Suppressor macrophage treated with lipopolysaccharide for 4 hours (primary cell): ENCODE measurements around the gene DRGX.

Source experiments
- DNase-seq: peaks from one replicate; pipeline ENCODE4 v3.0.0-alpha.2; 2020

Gene DRGX

GRCh38 chr10:49334964-49335363, 60.9 kb downstream of the DRGX start:
- DNase-seq = no peak

DNA sequence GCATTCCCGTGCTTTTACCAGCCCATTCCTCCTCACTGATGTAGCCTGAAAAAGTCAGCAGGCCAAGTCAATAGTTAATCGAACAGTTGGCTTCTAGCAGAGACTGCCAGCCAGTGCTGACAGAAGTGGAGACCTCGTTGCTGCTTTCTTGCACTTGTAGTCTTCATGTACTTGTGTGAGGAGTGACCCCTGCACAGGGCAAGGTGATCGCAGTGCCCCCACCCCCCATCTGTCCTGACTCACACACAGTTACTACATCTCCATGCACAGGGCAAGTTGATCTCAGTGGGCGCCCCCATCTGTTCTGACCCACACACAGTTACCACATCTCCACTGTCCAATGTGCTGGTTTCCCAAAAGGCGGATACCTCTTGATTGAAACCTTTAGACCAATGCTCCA, 62.7 kb downstream of the DRGX start:
- no peak for DNase-seq

DNA sequence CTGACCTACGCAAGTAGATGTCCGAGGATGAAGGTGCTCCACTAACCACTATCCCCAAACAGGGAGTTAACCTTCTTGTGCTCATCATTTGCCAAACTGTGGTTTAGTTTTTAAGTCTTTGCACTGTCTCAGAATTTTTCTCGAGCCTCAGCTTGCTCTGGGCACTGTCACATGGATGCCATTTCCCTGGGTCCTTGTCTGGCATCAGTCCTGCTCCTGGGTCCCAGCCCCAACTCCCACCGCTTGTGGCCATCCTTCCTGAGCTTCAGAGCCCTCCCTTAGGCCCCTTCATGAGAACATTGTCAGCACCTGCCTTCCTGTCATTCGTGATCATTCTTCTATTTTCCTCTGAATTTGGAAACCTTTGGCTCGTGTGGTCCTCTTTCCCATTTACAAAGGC, 63.1 kb downstream of the DRGX start:
- no peak for DNase-seq

- DNase-seq = no peak
Observed at GRCh38 chr10:49332333-49332732, 63.6 kb downstream of the DRGX start.

- no peak for DNase-seq
Observed at GRCh38 chr10:49331431-49331830, 64.5 kb downstream of the DRGX start.

DNA sequence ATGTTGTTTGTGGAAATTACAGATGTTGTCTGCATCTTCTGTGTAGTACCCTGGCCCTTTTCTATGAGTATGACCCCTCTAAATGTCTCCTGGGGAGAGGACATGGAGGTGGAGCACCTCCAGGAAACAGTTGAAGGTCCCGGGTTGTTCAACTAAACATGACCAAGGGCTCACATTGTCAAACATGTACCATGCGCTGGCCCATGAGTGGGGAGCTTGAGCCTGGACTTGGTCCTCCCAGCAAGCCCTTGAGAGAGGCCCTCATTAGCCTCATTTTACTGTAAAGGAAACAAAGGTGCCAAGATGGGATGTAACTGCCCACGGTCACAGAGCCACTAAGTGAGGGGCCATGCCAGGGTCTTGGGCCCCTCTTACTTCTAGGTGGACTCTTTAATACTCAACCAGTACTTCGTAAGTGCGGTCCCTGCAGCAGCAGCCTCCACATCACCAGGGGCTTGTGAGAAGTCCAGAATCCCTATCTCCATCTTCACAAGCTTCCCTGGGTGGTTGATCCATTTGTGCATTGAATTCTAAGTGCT, 65.7 kb downstream of the DRGX start:
- DNase-seq = no peak

GRCh38 chr10:49329146-49329505, 66.8 kb downstream of the DRGX start:
- peak; percentile 25 for DNase-seq

DNA sequence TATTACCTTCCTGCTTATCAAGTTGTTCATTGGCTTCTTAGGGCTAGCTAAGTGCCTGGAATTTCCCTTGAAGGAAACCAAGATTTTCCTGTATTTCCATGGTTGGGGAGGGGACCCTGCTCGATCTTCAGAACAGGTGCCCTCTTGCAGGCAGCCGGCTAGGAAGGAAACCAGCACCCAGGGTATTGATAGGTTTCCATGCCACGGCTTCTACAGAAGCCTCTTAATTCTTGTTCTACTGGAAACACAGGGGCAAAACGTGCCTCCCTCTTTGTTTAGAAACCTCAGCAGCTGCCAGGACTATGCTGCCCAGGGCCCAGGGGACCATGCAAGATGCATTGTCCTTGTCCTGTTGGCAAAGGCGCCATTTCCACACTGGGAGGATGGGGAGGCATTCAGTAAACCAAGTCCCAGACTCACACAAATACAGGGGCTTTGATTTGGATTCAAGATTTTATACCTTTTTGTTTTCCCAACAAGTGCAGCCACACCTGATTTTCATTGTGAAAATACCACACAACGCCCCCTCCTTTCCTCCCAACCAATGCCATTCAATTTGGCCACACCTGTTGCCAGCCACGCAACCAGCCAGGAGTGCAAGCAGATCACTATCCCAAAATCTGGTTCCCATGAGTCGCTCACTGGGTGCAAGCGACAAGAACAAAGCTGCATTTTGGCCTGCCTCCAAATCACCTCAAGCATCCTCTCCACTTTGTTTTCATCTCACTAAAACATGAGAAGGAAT, 67.3 kb downstream of the DRGX start:
- no peak for DNase-seq

DNA sequence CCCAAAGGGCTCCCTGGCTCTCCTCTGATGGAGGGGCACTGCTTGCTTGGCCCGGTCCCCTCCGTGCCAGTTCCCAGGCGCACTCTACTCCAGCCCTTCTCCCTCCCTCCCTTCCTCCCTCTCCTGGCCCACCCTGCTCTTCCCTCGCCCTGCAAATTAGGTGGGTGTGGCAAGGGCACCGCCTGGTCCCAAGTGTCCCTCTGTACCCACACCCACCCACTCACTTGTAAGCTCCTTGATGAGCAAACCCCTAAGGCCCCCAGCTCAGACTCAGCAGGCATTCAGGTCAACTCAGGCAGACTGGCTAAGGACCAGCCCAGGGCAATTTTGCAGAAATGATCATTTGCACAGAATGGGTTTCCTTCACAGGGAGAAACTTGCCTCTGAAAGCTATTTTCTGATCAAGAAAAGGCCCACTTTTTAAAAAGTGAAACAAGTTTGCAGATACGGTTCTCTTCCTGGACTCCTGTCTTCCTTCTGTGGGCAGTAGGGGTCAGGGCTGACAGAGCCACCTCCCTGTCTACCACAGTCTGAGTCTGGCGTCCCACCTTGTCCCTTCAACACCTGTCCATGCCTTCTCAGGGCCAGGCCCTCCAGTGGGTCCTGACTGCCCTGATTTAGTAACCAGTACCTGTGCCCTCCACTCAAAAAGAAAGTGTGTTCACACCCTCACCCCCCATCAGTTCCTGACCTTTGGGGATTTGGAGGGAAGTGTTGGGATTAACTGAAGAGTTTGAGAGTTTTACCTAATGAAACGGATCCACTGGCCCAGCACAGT, 68.7 kb downstream of the DRGX start:
- no peak for DNase-seq

GRCh38 chr10:49325916-49326783, 69.7 kb downstream of the DRGX start:
- DNase-seq = no peak

DNA sequence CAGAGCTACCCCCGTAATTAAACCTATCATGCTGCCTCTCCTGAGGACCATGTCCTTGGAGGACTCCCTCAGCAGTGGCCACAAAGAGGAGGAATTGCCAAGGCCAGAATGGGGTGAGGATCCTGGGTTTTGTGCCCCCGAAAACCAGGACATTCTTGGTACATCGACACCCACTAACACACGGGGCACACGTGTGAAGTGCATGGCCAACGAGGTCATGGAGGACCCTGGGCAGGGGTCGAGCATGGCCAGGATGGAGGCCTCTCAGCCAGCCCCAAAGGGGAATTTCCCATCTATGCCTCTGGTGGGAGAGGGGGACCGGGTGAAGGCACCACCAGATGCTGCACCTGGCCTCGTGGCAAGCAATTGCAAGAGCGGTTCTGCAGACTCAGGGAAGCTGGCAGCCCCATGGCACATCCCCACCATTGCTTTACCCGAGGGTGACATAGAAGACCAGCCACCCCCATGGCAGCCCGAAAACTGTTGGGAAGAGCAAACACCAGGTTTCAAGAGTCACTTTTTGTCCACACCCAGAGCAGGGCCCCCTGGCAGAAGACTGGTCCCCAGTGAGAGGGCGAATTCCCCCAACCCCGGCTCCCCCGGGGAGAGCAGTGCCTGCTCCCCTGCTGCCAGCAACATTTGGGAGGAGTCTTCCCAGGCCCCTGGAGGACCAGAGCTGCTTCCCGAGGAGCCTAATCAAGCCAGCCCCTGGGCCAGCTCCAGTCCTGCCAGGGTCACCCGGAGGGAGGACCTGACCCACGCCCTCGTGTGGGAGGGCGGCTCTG, 70.6 kb downstream of the DRGX start:
- DNase-seq = no peak

GRCh38 chr10:49324711-49325110, 71.2 kb downstream of the DRGX start:
- DNase-seq = peak; percentile 67

- DNase-seq = no peak
Observed at GRCh38 chr10:49323896-49324270, 72.0 kb downstream of the DRGX start.

- no peak for DNase-seq
Observed at GRCh38 chr10:49323171-49323895, 72.6 kb downstream of the DRGX start.

DNA sequence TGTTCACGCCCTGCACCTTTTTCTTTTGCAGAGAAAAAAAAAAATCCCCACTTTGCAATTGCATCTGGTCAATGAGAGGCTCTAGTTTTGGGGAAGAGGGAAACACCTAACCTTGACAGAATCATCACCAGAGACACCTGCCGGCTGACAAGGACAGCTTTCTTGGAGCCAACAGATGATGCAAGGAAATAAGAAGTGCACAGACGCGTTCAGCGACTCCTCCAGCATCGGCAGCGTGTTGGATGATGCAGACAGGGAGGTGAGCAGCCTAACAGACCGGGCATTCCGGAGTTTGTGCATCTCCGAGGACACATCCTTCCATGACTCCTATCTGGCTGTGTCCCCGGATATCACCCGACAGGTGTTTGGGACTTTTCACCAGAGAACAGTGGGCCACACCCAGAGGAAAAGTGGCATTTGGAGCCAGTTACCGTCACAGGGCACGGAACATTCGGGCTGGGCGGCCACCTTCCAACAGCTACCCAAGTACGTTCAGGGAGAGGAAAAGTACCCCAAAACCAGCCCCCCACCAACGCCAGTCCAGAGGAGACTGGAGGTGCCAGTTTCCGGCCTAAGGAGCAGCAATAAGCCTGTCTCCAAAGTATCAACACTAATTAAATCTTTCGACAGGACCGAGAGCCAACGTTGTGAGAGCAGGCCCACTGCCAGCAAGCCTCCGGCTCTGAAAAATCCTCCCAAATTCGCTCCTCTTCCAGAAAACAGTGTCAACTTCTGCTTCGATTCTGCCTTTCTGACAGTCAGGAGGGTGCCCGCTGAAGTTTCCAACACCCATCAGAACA, 73.3 kb downstream of the DRGX start:
- DNase-seq = no peak

GRCh38 chr10:49321021-49321420, 74.9 kb downstream of the DRGX start:
- no peak for DNase-seq

GRCh38 chr10:49320191-49320590, 75.7 kb downstream of the DRGX start:
- no peak for DNase-seq

- peak; percentile 26 for DNase-seq
Observed at GRCh38 chr10:49319206-49319605, 76.7 kb downstream of the DRGX start.

- no peak for DNase-seq
Observed at GRCh38 chr10:49318755-49319154, 77.1 kb downstream of the DRGX start.

DNA sequence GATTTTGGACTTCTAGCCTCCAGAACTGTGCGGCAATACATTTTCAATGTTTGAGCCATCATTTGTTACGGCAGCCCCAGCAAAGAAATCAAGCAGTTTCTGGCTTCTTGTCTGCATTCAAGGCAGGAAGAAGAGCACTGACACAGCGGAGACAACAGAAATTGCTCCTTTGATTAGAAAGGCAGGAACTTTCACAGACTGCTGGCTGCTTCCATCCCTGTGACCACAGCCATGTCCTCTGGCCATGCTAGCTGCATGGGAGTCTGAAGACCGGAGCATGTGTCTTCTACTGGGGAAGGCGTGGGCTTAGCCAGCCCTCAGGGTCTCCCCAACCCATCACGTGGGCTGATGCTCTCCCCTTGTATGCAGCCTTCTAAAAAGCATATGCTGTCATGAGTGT, 77.9 kb downstream of the DRGX start:
- no peak for DNase-seq

- DNase-seq = peak; percentile 20
Observed at GRCh38 chr10:49314806-49315205, 81.1 kb downstream of the DRGX start.
